K562 (cell line): ENCODE results near the gene CMIP. TPM values are rescaled to one million over a fixed set of nuclear protein-coding genes. Genes with fewer than 3 reads are reported as not detected.

Experiments
- ZBTB1 ChIP-seq: sonication (generic); formaldehyde crosslinking; IDR thresholded peaks from 2 replicates; pipeline ENCODE4 v1.8.1; 2023; ENCODE audit warnings: missing genetic modification reagents, low read depth, mild to moderate bottlenecking, borderline replicate concordance
- ZFP36 ChIP-seq: fragments of 150-350 bp; IDR thresholded peaks from 2 replicates; pipeline ENCODE4 v1.6.1; 2018; ENCODE audit warnings: low read length, low read depth; ENCODE audit not compliant: partially characterized antibody
- ZNF444 ChIP-seq: fragments of 250-450 bp; sonication (Bioruptor Pico); IDR thresholded peaks from 2 replicates; pipeline ENCODE4 v1.4.0; 2020; ENCODE audit warnings: mild to moderate bottlenecking, moderate library complexity
- ZNF584 ChIP-seq: fragments of 200-800 bp; sonication (Bioruptor generic); IDR thresholded peaks from 2 replicates; pipeline ENCODE4 v1.6.1; 2016; ENCODE audit warnings: low read depth, mild to moderate bottlenecking, missing genetic modification characterization, missing compliant biosample characterization
- polyA plus RNA-seq, 8 experiments: library from polyadenylated mRNA; depleted of rRNA in 4 of 8; stranded (reverse) in 5 of 8; unstranded in 3 of 8; fragments of >200 nt; fragmentation: Nextera tagmentation in 2 of 8; fragmentation: Illumina TruSeq in 1 of 8; extraction: Ambion mirVana in 2 of 8; extraction: Trizol in 1 of 8; gene quantifications; 2 replicates each; pipeline versions ENCODE4 v1.2.1 to v1.2.3, GENCODE V29; 2011 to 2014; ENCODE audit warnings: inconsistent platforms in 1 of 8, missing spikeins in 1 of 8
- total RNA-seq, 7 experiments: library from RNA; depleted of rRNA in 6 of 7; stranded (reverse); fragments of >200 nt in 6 of 7; fragmentation: Illumina TruSeq in 2 of 7; extraction: Trizol in 2 of 7; gene quantifications; 2 replicates each; pipeline versions ENCODE4 v1.2.1 to v1.2.3, GENCODE V29; 2011 to 2021; ENCODE audit warnings: low replicate concordance in 1 of 7
- TF ChIP-seq, protein P1 (sequence below): sonication (generic); formaldehyde crosslinking; IDR thresholded peaks from 2 replicates; pipeline ENCODE4 v1.8.1; 2023; ENCODE audit warnings: mild to moderate bottlenecking, missing genetic modification reagents
- TF ChIP-seq, protein P2 (sequence below): sonication (generic); formaldehyde crosslinking; IDR thresholded peaks from 2 replicates; pipeline ENCODE4 v1.8.1; 2023; ENCODE audit warnings: missing genetic modification reagents, mild to moderate bottlenecking, borderline replicate concordance
- TF ChIP-seq, protein P3 (sequence below): fragments of 250-450 bp; sonication (Bioruptor Pico); IDR thresholded peaks from 2 replicates; pipeline ENCODE4 v1.4.0; 2020; ENCODE audit warnings: mild to moderate bottlenecking, moderate library complexity
- TF ChIP-seq, protein P4 (sequence below): fragments of 250-450 bp; sonication (Bioruptor Pico); IDR thresholded peaks from 2 replicates; pipeline ENCODE4 v1.8.0; 2022; ENCODE audit warnings: inconsistent platforms, mild to moderate bottlenecking, moderate library complexity, borderline replicate concordance

CMIP gene
- total and polyA plus RNA-seq, 9 of the 15 experiments (the other 6 are each of a cell fraction or from before 2014, with no cell fraction given): 0.94 to 82.5 (median 10.3) TPM

DNA sequence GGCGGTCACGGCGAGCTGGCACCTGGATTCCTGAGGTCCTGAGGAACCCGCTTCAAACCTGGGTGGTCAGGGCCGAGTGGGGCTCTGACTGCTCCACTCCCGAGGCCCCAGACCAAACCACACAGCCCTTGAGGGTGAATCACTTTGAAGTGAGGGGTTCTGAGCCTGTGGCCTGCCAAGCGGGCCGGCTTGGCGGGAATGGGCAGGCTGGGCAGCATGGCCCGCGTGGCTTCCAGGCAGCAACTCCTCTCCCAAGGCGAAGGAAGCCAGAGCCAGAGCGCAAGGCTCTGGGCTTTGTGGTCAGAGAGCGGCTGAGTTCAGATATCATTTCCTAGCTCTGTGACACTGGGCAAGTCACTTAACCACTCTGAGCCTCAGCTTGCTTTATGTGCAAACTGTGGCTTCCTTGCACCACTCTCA lies 42.7 kb downstream of the CMIP start (continued):
- TF ChIP-seq, protein P1, sequence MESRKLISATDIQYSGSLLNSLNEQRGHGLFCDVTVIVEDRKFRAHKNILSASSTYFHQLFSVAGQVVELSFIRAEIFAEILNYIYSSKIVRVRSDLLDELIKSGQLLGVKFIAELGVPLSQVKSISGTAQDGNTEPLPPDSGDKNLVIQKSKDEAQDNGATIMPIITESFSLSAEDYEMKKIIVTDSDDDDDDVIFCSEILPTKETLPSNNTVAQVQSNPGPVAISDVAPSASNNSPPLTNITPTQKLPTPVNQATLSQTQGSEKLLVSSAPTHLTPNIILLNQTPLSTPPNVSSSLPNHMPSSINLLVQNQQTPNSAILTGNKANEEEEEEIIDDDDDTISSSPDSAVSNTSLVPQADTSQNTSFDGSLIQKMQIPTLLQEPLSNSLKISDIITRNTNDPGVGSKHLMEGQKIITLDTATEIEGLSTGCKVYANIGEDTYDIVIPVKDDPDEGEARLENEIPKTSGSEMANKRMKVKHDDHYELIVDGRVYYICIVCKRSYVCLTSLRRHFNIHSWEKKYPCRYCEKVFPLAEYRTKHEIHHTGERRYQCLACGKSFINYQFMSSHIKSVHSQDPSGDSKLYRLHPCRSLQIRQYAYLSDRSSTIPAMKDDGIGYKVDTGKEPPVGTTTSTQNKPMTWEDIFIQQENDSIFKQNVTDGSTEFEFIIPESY: peak; percentile 84
- TF ChIP-seq ZFP36 (peak; percentile 85), ZNF584 (CRISPR knock-in tag) (no peak), ZNF444 (CRISPR knock-in tag) (no peak), ZBTB1 (no peak)
- TF ChIP-seq, protein P2, sequence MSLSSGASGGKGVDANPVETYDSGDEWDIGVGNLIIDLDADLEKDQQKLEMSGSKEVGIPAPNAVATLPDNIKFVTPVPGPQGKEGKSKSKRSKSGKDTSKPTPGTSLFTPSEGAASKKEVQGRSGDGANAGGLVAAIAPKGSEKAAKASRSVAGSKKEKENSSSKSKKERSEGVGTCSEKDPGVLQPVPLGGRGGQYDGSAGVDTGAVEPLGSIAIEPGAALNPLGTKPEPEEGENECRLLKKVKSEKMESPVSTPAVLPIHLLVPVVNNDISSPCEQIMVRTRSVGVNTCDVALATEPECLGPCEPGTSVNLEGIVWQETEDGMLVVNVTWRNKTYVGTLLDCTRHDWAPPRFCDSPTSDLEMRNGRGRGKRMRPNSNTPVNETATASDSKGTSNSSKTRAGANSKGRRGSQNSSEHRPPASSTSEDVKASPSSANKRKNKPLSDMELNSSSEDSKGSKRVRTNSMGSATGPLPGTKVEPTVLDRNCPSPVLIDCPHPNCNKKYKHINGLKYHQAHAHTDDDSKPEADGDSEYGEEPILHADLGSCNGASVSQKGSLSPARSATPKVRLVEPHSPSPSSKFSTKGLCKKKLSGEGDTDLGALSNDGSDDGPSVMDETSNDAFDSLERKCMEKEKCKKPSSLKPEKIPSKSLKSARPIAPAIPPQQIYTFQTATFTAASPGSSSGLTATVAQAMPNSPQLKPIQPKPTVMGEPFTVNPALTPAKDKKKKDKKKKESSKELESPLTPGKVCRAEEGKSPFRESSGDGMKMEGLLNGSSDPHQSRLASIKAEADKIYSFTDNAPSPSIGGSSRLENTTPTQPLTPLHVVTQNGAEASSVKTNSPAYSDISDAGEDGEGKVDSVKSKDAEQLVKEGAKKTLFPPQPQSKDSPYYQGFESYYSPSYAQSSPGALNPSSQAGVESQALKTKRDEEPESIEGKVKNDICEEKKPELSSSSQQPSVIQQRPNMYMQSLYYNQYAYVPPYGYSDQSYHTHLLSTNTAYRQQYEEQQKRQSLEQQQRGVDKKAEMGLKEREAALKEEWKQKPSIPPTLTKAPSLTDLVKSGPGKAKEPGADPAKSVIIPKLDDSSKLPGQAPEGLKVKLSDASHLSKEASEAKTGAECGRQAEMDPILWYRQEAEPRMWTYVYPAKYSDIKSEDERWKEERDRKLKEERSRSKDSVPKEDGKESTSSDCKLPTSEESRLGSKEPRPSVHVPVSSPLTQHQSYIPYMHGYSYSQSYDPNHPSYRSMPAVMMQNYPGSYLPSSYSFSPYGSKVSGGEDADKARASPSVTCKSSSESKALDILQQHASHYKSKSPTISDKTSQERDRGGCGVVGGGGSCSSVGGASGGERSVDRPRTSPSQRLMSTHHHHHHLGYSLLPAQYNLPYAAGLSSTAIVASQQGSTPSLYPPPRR: no peak
- TF ChIP-seq, protein P3, sequence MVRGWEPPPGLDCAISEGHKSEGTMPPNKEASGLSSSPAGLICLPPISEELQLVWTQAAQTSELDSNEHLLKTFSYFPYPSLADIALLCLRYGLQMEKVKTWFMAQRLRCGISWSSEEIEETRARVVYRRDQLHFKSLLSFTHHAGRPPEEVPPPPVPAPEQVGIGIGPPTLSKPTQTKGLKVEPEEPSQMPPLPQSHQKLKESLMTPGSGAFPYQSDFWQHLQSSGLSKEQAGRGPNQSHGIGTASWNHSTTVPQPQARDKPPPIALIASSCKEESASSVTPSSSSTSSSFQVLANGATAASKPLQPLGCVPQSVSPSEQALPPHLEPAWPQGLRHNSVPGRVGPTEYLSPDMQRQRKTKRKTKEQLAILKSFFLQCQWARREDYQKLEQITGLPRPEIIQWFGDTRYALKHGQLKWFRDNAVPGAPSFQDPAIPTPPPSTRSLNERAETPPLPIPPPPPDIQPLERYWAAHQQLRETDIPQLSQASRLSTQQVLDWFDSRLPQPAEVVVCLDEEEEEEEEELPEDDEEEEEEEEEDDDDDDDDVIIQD: no peak
- TF ChIP-seq, protein P4, sequence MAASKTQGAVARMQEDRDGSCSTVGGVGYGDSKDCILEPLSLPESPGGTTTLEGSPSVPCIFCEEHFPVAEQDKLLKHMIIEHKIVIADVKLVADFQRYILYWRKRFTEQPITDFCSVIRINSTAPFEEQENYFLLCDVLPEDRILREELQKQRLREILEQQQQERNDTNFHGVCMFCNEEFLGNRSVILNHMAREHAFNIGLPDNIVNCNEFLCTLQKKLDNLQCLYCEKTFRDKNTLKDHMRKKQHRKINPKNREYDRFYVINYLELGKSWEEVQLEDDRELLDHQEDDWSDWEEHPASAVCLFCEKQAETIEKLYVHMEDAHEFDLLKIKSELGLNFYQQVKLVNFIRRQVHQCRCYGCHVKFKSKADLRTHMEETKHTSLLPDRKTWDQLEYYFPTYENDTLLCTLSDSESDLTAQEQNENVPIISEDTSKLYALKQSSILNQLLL (CRISPR knock-in tag): no peak
